Nephron progenitor cell (in vitro differentiated cells): Measurements from ENCODE around the gene TPX2.

Source experiments
- DNase-seq: peaks from one replicate; pipeline ENCODE4 v3.0.0; 2021
- H3K27ac Mint-ChIP-seq: 2 replicates; pipeline ENCODE4 v1.8.0; 2021; ENCODE audit warnings: mild to moderate bottlenecking, moderate library complexity, mixed read lengths
- H3K27me3 Mint-ChIP-seq: 2 replicates; pipeline ENCODE4 v1.8.0; 2021; ENCODE audit warnings: mild to moderate bottlenecking, low read depth, mixed read lengths; ENCODE audit not compliant: poor library complexity
- H3K36me3 Mint-ChIP-seq: 2 replicates; pipeline ENCODE4 v1.8.0; 2021; ENCODE audit warnings: low read depth, mixed read lengths
- H3K4me1 Mint-ChIP-seq: 2 replicates; pipeline ENCODE4 v1.8.0; 2021; ENCODE audit warnings: mixed read lengths
- H3K4me3 Mint-ChIP-seq: 2 replicates; pipeline ENCODE4 v1.8.0; 2021; ENCODE audit warnings: mild to moderate bottlenecking, moderate library complexity, mixed read lengths
- H3K9me3 Mint-ChIP-seq: 2 replicates; pipeline ENCODE4 v1.8.0; 2021; ENCODE audit warnings: mild to moderate bottlenecking, moderate library complexity, mixed read lengths
- TF ChIP-seq, protein P1 (sequence below): fragments of 200-600 bp; sonication (generic); IDR thresholded peaks from 2 replicates; pipeline ENCODE4 v1.5.0; 2021; ENCODE audit warnings: antibody characterized with exemption

TPX2 gene

GRCh38 chr20:31816221-31816620, 77.1 kb downstream of the TPX2 start:
- TF ChIP-seq, protein P1, sequence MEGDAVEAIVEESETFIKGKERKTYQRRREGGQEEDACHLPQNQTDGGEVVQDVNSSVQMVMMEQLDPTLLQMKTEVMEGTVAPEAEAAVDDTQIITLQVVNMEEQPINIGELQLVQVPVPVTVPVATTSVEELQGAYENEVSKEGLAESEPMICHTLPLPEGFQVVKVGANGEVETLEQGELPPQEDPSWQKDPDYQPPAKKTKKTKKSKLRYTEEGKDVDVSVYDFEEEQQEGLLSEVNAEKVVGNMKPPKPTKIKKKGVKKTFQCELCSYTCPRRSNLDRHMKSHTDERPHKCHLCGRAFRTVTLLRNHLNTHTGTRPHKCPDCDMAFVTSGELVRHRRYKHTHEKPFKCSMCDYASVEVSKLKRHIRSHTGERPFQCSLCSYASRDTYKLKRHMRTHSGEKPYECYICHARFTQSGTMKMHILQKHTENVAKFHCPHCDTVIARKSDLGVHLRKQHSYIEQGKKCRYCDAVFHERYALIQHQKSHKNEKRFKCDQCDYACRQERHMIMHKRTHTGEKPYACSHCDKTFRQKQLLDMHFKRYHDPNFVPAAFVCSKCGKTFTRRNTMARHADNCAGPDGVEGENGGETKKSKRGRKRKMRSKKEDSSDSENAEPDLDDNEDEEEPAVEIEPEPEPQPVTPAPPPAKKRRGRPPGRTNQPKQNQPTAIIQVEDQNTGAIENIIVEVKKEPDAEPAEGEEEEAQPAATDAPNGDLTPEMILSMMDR = no peak
- DNase-seq = no peak
- H3K9me3 Mint-ChIP-seq = no peaks in the 10 kb centered on the region
- no peaks in the 10 kb centered on the region for H3K27me3 Mint-ChIP-seq
- peaks cover 23% of the 10 kb centered on the region for H3K4me1 Mint-ChIP-seq
- H3K4me3 Mint-ChIP-seq = no peak overlapping the region
- H3K36me3 Mint-ChIP-seq = no peaks in the 10 kb centered on the region
- H3K27ac Mint-ChIP-seq = no peak overlapping the region

- DNase-seq = no peak
- H3K27me3 Mint-ChIP-seq = no peaks in the 10 kb centered on the region
- no peak overlapping the region for H3K27ac Mint-ChIP-seq
- H3K4me1 Mint-ChIP-seq = peaks cover 19% of the 10 kb centered on the region
- H3K36me3 Mint-ChIP-seq = no peaks in the 10 kb centered on the region
- TF ChIP-seq, protein P1 = no peak
- no peaks in the 10 kb centered on the region for H3K9me3 Mint-ChIP-seq
- H3K4me3 Mint-ChIP-seq = no peak overlapping the region
Observed at GRCh38 chr20:31817461-31817860, 78.4 kb downstream of the TPX2 start.

- Mint-ChIP-seq H3K4me3 (no peak overlapping the region), H3K27me3 (no peaks in the 10 kb centered on the region), H3K36me3 (no peaks in the 10 kb centered on the region), H3K9me3 (no peaks in the 10 kb centered on the region), H3K4me1 (peaks cover 17% of the 10 kb centered on the region), H3K27ac (no peak overlapping the region)
- TF ChIP-seq, protein P1 = no peak
- DNase-seq = no peak
Observed at GRCh38 chr20:31818376-31818908, 79.4 kb downstream of the TPX2 start.

DNA sequence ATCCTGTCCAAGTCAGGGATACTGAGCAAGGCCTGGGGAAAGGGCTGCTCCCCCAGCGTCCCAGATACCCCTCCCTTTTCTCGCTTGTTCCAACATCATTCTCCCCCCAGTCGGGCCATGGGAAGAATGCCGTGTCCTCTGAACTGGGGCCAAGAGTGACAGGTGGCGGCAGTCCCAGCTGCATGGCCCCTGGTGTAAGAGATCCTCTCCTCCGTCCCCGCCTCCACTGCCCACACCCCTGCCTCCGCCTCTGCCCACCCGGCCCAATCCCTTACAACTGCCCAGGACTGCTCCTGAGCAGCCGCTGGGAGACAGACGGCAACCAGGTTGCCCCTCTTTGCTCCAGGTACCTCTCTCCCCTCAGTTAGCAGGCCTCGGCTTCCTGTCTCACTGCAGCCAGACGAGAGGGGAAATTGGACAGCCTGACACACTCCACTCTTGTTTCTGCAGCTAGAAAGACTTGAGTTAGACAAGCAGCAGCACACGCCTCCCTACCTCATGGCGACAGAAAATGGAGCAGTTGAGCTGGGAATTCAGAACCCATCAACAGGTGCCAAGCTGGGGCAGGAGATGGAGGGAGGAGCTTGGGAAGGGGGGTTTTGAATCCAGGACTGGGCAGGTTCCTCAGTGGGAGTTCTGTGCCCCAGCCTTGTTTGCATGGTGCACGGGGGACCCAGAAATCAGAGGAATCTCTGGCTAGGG, 80.1 kb downstream of the TPX2 start, which contains the start of gene MYLK2:
Gene MYLK2, plus strand, starts transcription at position 274 of the 702 bp plus-strand sequence. Its CDS starts 225 bp downstream, at position 499.
- Mint-ChIP-seq H3K9me3 (no peaks in the 10 kb centered on the region), H3K4me1 (peaks cover 17% of the 10 kb centered on the region), H3K36me3 (no peaks in the 10 kb centered on the region), H3K27me3 (peaks cover 4% of the 10 kb centered on the region), H3K4me3 (no peak within 1 kb of the TSS), H3K27ac (no peak within 1 kb of the TSS)
- no peak for DNase-seq
- TF ChIP-seq, protein P1 = no peak

DNA sequence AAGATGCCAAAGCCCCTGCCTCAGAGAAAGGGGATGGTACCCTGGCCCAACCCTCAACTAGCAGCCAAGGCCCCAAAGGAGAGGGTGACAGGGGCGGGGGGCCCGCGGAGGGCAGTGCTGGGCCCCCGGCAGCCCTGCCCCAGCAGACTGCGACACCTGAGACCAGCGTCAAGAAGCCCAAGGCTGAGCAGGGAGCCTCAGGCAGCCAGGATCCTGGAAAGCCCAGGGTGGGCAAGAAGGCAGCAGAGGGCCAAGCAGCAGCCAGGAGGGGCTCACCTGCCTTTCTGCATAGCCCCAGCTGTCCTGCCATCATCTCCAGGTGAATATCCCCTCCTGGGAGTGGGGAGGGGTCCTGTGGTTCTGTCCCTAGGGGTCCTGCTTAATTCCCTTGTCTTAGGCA, 81.1 kb downstream of the TPX2 start:
- H3K4me1 Mint-ChIP-seq = peaks cover 12% of the 10 kb centered on the region
- no peak for DNase-seq
- H3K27me3 Mint-ChIP-seq = peaks cover 4% of the 10 kb centered on the region
- no peak overlapping the region for H3K4me3 Mint-ChIP-seq
- H3K36me3 Mint-ChIP-seq = no peaks in the 10 kb centered on the region
- H3K27ac Mint-ChIP-seq = no peak overlapping the region
- TF ChIP-seq, protein P1 = no peak
- H3K9me3 Mint-ChIP-seq = no peaks in the 10 kb centered on the region

DNA sequence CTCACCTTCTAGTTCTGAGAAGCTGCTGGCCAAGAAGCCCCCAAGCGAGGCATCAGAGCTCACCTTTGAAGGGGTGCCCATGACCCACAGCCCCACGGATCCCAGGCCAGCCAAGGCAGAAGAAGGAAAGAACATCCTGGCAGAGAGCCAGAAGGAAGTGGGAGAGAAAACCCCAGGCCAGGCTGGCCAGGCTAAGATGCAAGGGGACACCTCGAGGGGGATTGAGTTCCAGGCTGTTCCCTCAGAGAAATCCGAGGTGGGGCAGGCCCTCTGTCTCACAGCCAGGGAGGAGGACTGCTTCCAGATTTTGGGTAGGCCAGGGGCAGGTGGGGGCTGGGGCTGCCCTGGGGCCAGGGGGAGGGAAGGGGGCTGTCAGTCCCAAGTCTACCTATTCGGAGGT, 82.3 kb downstream of the TPX2 start:
- TF ChIP-seq, protein P1 = no peak
- Mint-ChIP-seq H3K4me3 (no peak overlapping the region), H3K9me3 (no peaks in the 10 kb centered on the region), H3K27me3 (peaks cover 4% of the 10 kb centered on the region), H3K36me3 (no peaks in the 10 kb centered on the region), H3K4me1 (peaks cover 9% of the 10 kb centered on the region), H3K27ac (no peak overlapping the region)
- no peak for DNase-seq
